GM10266 (cell line): ENCODE measurements around the gene PRSS37.

Source experiments
- DNase-seq: peaks from one replicate; pipeline ENCODE4 v3.0.0; 2012; ENCODE audit errors: extremely low spot score
- CTCF ChIP-seq: IDR thresholded peaks from 2 replicates; pipeline ENCODE4 v1.5.1; 2012; ENCODE audit warnings: mild to moderate bottlenecking, low read depth; ENCODE audit not compliant: control insufficient read depth, insufficient read depth; ENCODE audit errors: missing control alignments

PRSS37 gene

GRCh38 chr7:141874787-141875186 lies 33.5 kb upstream of the PRSS37 start:
- no peak for DNase-seq
- TF ChIP-seq CTCF, result no peak

- no peak for TF ChIP-seq CTCF
- DNase-seq, result no peak
These were observed 31.6 kb upstream of the PRSS37 start for GRCh38 chr7:141872931-141873330.

- no peak for TF ChIP-seq CTCF
- DNase-seq, result no peak
These were observed 25.7 kb upstream of the PRSS37 start for GRCh38 chr7:141866974-141867373.

GRCh38 chr7:141864765-141865447 lies 23.6 kb upstream of the PRSS37 start:
- DNase-seq, result no peak
- TF ChIP-seq CTCF, result no peak

- DNase-seq, result no peak
- no peak for TF ChIP-seq CTCF
These were observed 18.9 kb upstream of the PRSS37 start for GRCh38 chr7:141860207-141860606.

- TF ChIP-seq CTCF, result no peak
- no peak for DNase-seq
These were observed 6.7 kb upstream of the PRSS37 start for GRCh38 chr7:141847996-141848395.

- no peak for TF ChIP-seq CTCF
- DNase-seq, result no peak
These were observed 3.0 kb upstream of the PRSS37 start for GRCh38 chr7:141844256-141844655.
